T-cell (primary cell): ENCODE measurements around the gene RAMACL. TPM values are rescaled to one million over a fixed set of nuclear protein-coding genes. Genes with fewer than 3 reads are reported as not detected.

ENCODE experiments used
- ATAC-seq, 4 experiments: fragments of 200-7000 bp in 3 of 4; fragments of 150-1000 bp in 1 of 4; cut with Tn5 transposase; replicated peaks in 1 of 4; 1 replicate in 3 of 4; 2 replicates in 1 of 4; pipeline ENCODE4 v1.10.0; 2021; ENCODE audit warnings: moderate library complexity in 3 of 4, mild to moderate bottlenecking in 2 of 4, moderate number of reproducible peaks in 1 of 4
- CTCF ChIA-PET, 2 donors: fragments of 300-600 bp; sonication (Branson Sonifier 250); formaldehyde crosslinking; loops; one replicate each; lab custom pipeline; 2022; ENCODE audit warnings: antibody characterized with exemption in 2 of 2; lab: Charles Lee
- POLR2A ChIA-PET, 2 donors: fragments of 300-600 bp; sonication (Branson Sonifier 250); formaldehyde crosslinking; loops; one replicate each; lab custom pipeline; 2022; ENCODE audit warnings: antibody characterized with exemption in 2 of 2; lab: Charles Lee
- DNase-seq, 35 experiments: peaks; one replicate each; pipeline versions ENCODE4 v3.0.0 to v3.0.0-alpha.2; 2013 to 2023
- H3K27ac ChIP-seq: one replicate; pipeline ENCODE4 v1.5.1; 2013; ENCODE audit warnings: low read length
- H3K27me3 ChIP-seq, 2 experiments: replicated peaks in 1 of 2; 1 replicate in 1 of 2; 2 replicates in 1 of 2; pipeline versions ENCODE4 v1.6.1 to v1.7.0; 2013; ENCODE audit warnings: low read length in 1 of 2, mixed read lengths in 1 of 2; ENCODE audit not compliant: control insufficient read depth in 2 of 2, insufficient read depth in 2 of 2; ENCODE audit errors: extremely low read depth in 1 of 2
- H3K36me3 ChIP-seq, 2 donors: 1 replicate in 1 of 2; 2 replicates in 1 of 2; pipeline versions ENCODE4 v1.6.1 to v1.7.0; 2013; ENCODE audit warnings: low read length in 1 of 2; ENCODE audit not compliant: control insufficient read depth in 2 of 2, insufficient read depth in 1 of 2; ENCODE audit errors: extremely low read depth in 1 of 2
- H3K4me1 ChIP-seq, 2 experiments: 1 replicate in 1 of 2; 2 replicates in 1 of 2; pipeline versions ENCODE4 v1.6.1 to v1.7.0; 2013; ENCODE audit warnings: low read length in 2 of 2, mixed read lengths in 1 of 2; ENCODE audit not compliant: insufficient read depth in 2 of 2, control insufficient read depth in 1 of 2; ENCODE audit errors: extremely low read depth in 1 of 2
- H3K4me3 ChIP-seq, 2 donors: 1 replicate in 1 of 2; 2 replicates in 1 of 2; pipeline versions ENCODE4 v1.5.1 to v1.7.0; 2013; ENCODE audit warnings: mild to moderate bottlenecking in 2 of 2, low read length in 1 of 2, moderate library complexity in 1 of 2; ENCODE audit not compliant: control insufficient read depth in 1 of 2; ENCODE audit errors: extremely low read depth in 1 of 2
- H3K9me3 ChIP-seq: 2 replicates; pipeline ENCODE4 v1.7.0; 2013
- H3K27ac Mint-ChIP-seq, 2 donors: one replicate each; pipeline ENCODE4 v1.8.0; 2020 to 2021; ENCODE audit warnings: mild to moderate bottlenecking in 2 of 2, mixed read lengths in 2 of 2
- H3K27me3 Mint-ChIP-seq, 2 donors: one replicate each; pipeline ENCODE4 v1.8.0; 2021 to 2022; ENCODE audit warnings: mixed read lengths in 2 of 2
- H3K36me3 Mint-ChIP-seq: one replicate; pipeline ENCODE4 v1.8.0; 2021; ENCODE audit warnings: mixed read lengths
- H3K4me1 Mint-ChIP-seq, 3 donors: one replicate each; pipeline ENCODE4 v1.8.0; 2020 to 2022; ENCODE audit warnings: mixed read lengths in 3 of 3, mild to moderate bottlenecking in 1 of 3
- H3K4me3 Mint-ChIP-seq, 3 donors: one replicate each; pipeline ENCODE4 v1.8.0; 2020 to 2022; ENCODE audit warnings: mild to moderate bottlenecking in 3 of 3, mixed read lengths in 3 of 3, moderate library complexity in 3 of 3
- H3K9me3 Mint-ChIP-seq, 3 donors: one replicate each; pipeline ENCODE4 v1.8.0; 2020 to 2022; ENCODE audit warnings: mixed read lengths in 3 of 3
- whole genome bisulfite sequencing: methylation state at CpG from one replicate; pipeline ENCODE4 v1.1.5; 2013; ENCODE audit warnings: missing lambda C conversion rate; ENCODE audit not compliant: insufficient coverage; 5-methylcytosine and 5-hydroxymethylcytosine counted together
- total RNA-seq, 35 experiments: library from RNA in 6 of 35; stranded (reverse) in 6 of 35; fragments of 120-200 nt in 1 of 35; gene quantifications; one replicate each; pipeline versions ENCODE4 v1.2.1 to v1.2.4 and lab custom pipeline; 2013 to 2026

Gene RAMACL
- total RNA-seq, 5 donors from 2014 or later (not counting 1 experiment from before 2014, with no cell fraction given) = 0.47 to 2.8 (median 1.2) TPM

DNA sequence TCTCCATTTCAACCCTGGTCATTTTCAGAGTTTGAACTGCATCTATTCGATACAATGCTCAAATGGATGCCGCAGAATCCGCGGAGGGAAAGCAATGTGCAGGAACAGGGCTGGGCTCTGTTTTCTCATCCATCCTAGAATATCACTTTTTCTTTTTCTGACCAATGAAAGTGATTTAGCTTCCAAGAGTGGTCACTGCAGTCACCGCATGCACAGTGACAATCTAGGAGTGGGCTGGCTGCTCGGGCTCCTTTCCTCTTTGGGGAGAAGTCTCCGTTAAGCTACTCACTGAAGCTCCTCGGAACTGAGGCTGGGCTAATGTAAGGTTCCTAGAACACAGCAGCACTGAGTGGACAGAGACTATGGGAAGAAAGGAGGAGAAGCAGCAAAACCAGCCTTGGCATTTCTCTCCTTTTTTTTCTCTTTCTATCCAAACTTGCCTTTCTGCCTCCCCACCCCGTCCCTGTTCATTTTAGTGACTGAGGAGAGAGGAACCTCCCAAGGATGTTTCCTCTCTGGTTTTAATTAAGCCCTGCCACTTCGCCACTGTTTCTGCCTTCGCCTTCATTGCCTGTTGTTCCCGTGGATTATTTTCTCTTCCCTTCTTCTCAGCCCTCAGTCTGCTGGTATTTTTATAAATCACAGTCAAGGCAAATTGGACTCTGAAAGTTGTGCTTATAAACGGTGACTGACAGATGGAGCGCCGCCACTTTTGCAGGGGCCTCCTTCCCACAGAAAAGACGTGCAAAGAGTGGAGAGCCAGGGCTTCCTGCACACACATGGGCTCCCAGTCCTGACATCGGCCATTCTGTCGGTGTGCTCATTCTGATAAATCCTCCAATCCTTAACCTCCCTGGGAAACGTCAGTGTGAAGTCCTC is 41.1 kb downstream of the RAMACL start:
- H3K4me1 Mint-ChIP-seq = peaks cover 18 to 19% (median 18%) of the 10 kb centered on the region in 3 donors
- POLR2A ChIA-PET = no interaction called here
- no peaks in the 10 kb centered on the region for H3K27me3 ChIP-seq
- H3K4me3 ChIP-seq = no peak overlapping the region
- ATAC-seq = no peak
- 97% methylated on average over 10 of the region's 19 CpGs for WGBS
- H3K36me3 ChIP-seq = no peaks in the 10 kb centered on the region
- no peaks in the 10 kb centered on the region for H3K9me3 ChIP-seq
- no peak overlapping the region for H3K27ac Mint-ChIP-seq
- no peaks in the 10 kb centered on the region for H3K27me3 Mint-ChIP-seq
- H3K9me3 Mint-ChIP-seq = no peaks in the 10 kb centered on the region
- CTCF ChIA-PET = interaction anchor here in 1 of 2 donors (0.7 kb wide), 1 partner anchor 806 kb away, joined by 5 read pairs; no protein-coding TSS in a partner anchor
- no peak for DNase-seq
- H3K36me3 Mint-ChIP-seq = no peaks in the 10 kb centered on the region
- no peak overlapping the region for H3K27ac ChIP-seq
- no peak overlapping the region for H3K4me3 Mint-ChIP-seq
- H3K4me1 ChIP-seq = peaks cover 0 to 14% of the 10 kb centered on the region in 2 experiments

- Mint-ChIP-seq H3K4me1 (peaks cover 25 to 26% (median 26%) of the 10 kb centered on the region in 3 donors), H3K27ac (no peak overlapping the region)
- no peak overlapping the region for H3K27ac ChIP-seq
Observed at GRCh38 chr6:166544296-166544605, 42.2 kb downstream of the RAMACL start.

DNA sequence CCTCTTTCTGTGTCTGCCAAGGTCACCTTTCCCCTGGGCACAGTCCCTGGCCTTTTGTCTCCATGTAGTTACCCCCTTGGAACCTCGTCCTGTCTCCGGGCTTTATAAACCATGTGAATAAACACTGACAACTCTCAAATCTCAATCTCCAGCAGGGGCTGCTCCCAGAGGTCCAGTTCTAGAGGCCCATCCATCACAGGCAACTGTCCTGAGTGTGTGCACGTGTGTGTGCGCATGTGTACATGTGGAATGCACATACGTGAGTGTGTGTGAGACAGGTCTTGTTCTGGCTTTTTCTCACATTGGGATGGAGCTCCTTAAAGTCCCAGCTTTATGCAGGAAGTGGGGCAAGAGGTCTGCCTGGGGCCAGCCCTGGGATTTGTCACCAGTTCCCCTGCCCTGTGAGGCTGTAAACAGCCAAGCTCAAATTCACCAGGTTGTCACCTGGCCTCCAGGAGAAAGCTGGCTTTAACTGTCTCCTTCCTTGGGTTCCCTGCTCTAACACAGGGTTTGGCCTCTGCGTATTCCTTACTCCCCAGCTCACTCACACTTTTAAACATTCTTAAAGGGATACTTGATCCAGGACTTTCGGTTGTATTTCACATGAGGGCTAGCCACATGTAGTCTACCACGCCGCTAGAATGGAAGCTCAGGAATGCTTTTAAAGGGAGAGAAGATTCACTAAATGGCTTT is 42.7 kb downstream of the RAMACL start:
- Mint-ChIP-seq H3K4me3 (no peak overlapping the region), H3K9me3 (no peaks in the 10 kb centered on the region), H3K27ac (no peak overlapping the region), H3K27me3 (no peaks in the 10 kb centered on the region), H3K4me1 (peaks cover 27 to 31% (median 28%) of the 10 kb centered on the region in 3 donors), H3K36me3 (no peaks in the 10 kb centered on the region)
- Histone ChIP-seq H3K27me3 (no peaks in the 10 kb centered on the region), H3K9me3 (no peaks in the 10 kb centered on the region), H3K27ac (no peak overlapping the region), H3K4me1 (peaks cover 5 to 23% of the 10 kb centered on the region in 2 experiments), H3K36me3 (no peaks in the 10 kb centered on the region), H3K4me3 (no peak overlapping the region)
- ChIA-PET CTCF (no interaction called here), POLR2A (no interaction called here)
- DNase-seq (no peak), ATAC-seq (no peak)
- WGBS = 96% methylated on average over 8 of the region's 9 CpGs

More at GRCh38 chr6:166544296-166544605, 42.2 kb downstream of the RAMACL start:
- Mint-ChIP-seq H3K36me3 (no peaks in the 10 kb centered on the region), H3K9me3 (no peaks in the 10 kb centered on the region), H3K4me3 (no peak overlapping the region), H3K27me3 (no peaks in the 10 kb centered on the region)
- DNase-seq = no peak
- Histone ChIP-seq H3K9me3 (no peaks in the 10 kb centered on the region), H3K36me3 (no peaks in the 10 kb centered on the region), H3K27me3 (no peaks in the 10 kb centered on the region), H3K4me1 (peaks cover 2 to 22% of the 10 kb centered on the region in 2 experiments), H3K4me3 (no peak overlapping the region)
- POLR2A ChIA-PET = no interaction called here
- CTCF ChIA-PET = no interaction called here
- 93% methylated on average over 7 of the region's 10 CpGs for WGBS
- ATAC-seq = no peak

DNA sequence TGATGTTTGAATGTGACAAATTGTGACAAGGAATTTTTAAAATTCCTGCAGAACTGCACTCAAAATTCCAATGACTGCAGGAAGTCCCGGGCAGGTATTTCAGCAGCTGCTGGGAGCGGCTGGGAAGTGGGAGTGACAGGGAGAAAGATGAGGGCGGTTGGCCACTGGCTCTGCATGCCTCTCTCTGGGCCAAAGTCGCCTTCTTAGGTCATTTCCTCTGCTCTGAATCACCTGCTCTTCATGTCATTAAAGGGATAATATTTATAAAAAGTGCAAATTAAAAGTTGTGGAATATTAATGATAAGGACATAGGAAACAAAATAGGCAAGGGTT is 43.9 kb downstream of the RAMACL start:
- ChIA-PET POLR2A (no interaction called here), CTCF (no interaction called here)
- peaks cover 30 to 32% (median 31%) of the 10 kb centered on the region in 3 donors for H3K4me1 Mint-ChIP-seq

GRCh38 chr6:166541876-166542579 is 44.5 kb downstream of the RAMACL start:
- POLR2A ChIA-PET = interaction anchor here in 1 of 2 donors (1.8 kb wide), 1 partner anchor 54 kb away, joined by 4 read pairs; no protein-coding TSS in a partner anchor
- Histone ChIP-seq H3K4me1 (peaks cover 5 to 23% of the 10 kb centered on the region in 2 experiments), H3K4me3 (peak overlapping the region in 1 of 2 donors; percentile 49)

More for the DNA sequence above, 43.9 kb downstream of the RAMACL start:
- H3K4me3 Mint-ChIP-seq = no peak overlapping the region
- ATAC-seq = no peak
- no CpG with 5 or more reads among the region's 4 CpGs for WGBS
- DNase-seq = no peak
- no peaks in the 10 kb centered on the region for H3K9me3 Mint-ChIP-seq
- H3K27me3 Mint-ChIP-seq = no peaks in the 10 kb centered on the region
- peaks cover 1% of the 10 kb centered on the region for H3K36me3 Mint-ChIP-seq
- no peaks in the 10 kb centered on the region for H3K36me3 ChIP-seq
- H3K4me1 ChIP-seq = peaks cover 5 to 23% of the 10 kb centered on the region in 2 experiments
- no peak overlapping the region for H3K27ac Mint-ChIP-seq
- no peak overlapping the region for H3K4me3 ChIP-seq
- no peaks in the 10 kb centered on the region for H3K27me3 ChIP-seq
- peak overlapping the region; percentile 81 for H3K27ac ChIP-seq
- no peaks in the 10 kb centered on the region for H3K9me3 ChIP-seq

More at GRCh38 chr6:166541876-166542579, 44.5 kb downstream of the RAMACL start:
- Mint-ChIP-seq H3K9me3 (no peaks in the 10 kb centered on the region), H3K4me3 (peak overlapping the region; percentile 64 to 80 (median 76)), H3K27me3 (no peaks in the 10 kb centered on the region), H3K4me1 (peaks cover 30 to 32% (median 31%) of the 10 kb centered on the region in 3 donors), H3K36me3 (peaks cover 7% of the 10 kb centered on the region), H3K27ac (peak overlapping the region; percentile 87 to 89)
- H3K27me3 ChIP-seq = no peaks in the 10 kb centered on the region
- CTCF ChIA-PET = interaction anchor here in 1 of 2 donors (1.0 to 1.4 kb wide), 2 partner anchors 85 to 161 kb away, joined by 5 to 7 read pairs; partner anchors contain the start of gene RPS6KA2
- ATAC-seq (peak in 1 of 4 experiments; percentile 47), DNase-seq (peak in 1 of 35 experiments; percentile 59)
- no peaks in the 10 kb centered on the region for H3K36me3 ChIP-seq
- H3K27ac ChIP-seq = peak overlapping the region; percentile 81
- WGBS = 50% methylated on average over 8 of the region's 12 CpGs
- no peaks in the 10 kb centered on the region for H3K9me3 ChIP-seq
